HepG2 (cell line): Measurements from ENCODE around the gene UMOD.

Experiments
- CTCF ChIP-seq: sonication (generic); formaldehyde crosslinking; IDR thresholded peaks from 2 replicates; pipeline ENCODE4 v1.5.0; 2020; ENCODE audit warnings: mild to moderate bottlenecking, missing genetic modification reagents, moderate library complexity
- JUND ChIP-seq: sonication (generic); formaldehyde crosslinking; IDR thresholded peaks from 2 replicates; pipeline ENCODE4 v1.8.0; 2022; ENCODE audit warnings: mild to moderate bottlenecking, missing genetic modification reagents
- NFATC3 ChIP-seq: sonication (generic); formaldehyde crosslinking; IDR thresholded peaks from 2 replicates; pipeline ENCODE4 v1.5.1; 2020; ENCODE audit warnings: mild to moderate bottlenecking, missing genetic modification reagents
- ZSCAN5A ChIP-seq: sonication (generic); formaldehyde crosslinking; IDR thresholded peaks from 2 replicates; pipeline ENCODE4 v1.8.0; 2022; ENCODE audit warnings: mild to moderate bottlenecking, missing genetic modification reagents, borderline replicate concordance

GRCh38 chr16:20352615-20353014, at the start of gene UMOD:
- no peak for TF ChIP-seq JUND (CRISPR knock-in tag)
- TF ChIP-seq NFATC3 (CRISPR knock-in tag): no peak
- TF ChIP-seq CTCF (CRISPR knock-in tag): no peak
- no peak for TF ChIP-seq ZSCAN5A (CRISPR knock-in tag)
